Motor neuron (in vitro differentiated cells): ENCODE measurements around the gene MARCHF2. TPM values are rescaled to one million over a fixed set of nuclear protein-coding genes. Genes with fewer than 3 reads are reported as not detected.
"Not testable (repeated sequence)": the region's sequence is repeated elsewhere in the genome, so short reads cannot be mapped to it uniquely, and the experiment has no call there.

ENCODE experiments used
- ATAC-seq, 8 experiments: fragments of 200-7000 bp; cut with Tn5 transposase; replicated peaks in 6 of 8; 2 replicates each; pipeline ENCODE4 v1.8.0; 2021; ENCODE audit warnings: mild to moderate bottlenecking in 8 of 8, moderate library complexity in 8 of 8
- H3K27ac ChIP-seq, 2 donors: fragments of 250-450 bp; sonication (Bioruptor Pico); 2 replicates each; pipeline ENCODE4 v1.9.0; 2021; ENCODE audit warnings: antibody characterized with exemption in 2 of 2, mild to moderate bottlenecking in 2 of 2, moderate library complexity in 1 of 2
- H3K4me1 ChIP-seq, 2 donors: fragments of 250-450 bp; sonication (Bioruptor Pico); replicated peaks in 1 of 2; 2 replicates each; pipeline ENCODE4 v1.6.1; 2021; ENCODE audit warnings: antibody characterized with exemption in 2 of 2, mild to moderate bottlenecking in 2 of 2, moderate library complexity in 1 of 2
- H3K4me3 ChIP-seq, 5 donors: fragments of 250-450 bp; sonication (Bioruptor Pico); 2 replicates each; pipeline ENCODE4 v1.9.0; 2021; ENCODE audit warnings: antibody characterized with exemption in 5 of 5, mild to moderate bottlenecking in 5 of 5, moderate library complexity in 4 of 5
- WGBS, 10 experiments: fragments of 450-650 bp; shearing (Covaris generic); methylation state at CpG; one replicate each; pipeline ENCODE4 v1.0.0; 2022; 5-methylcytosine and 5-hydroxymethylcytosine counted together
- in situ Hi-C, 9 experiments: fragments of 400-800 bp; cut with MboI; loops; one replicate each; pipeline ENCODE4 v1.15.0; 2021; ENCODE audit warnings: low sequenced_read_pairs in 9 of 9, low pct_unique_long_range_greater_than_20kb in 2 of 9; ENCODE audit not compliant: unreplicated experiment in 9 of 9
- total RNA-seq, 8 experiments: library from RNA; unstranded; fragments of 300-600 nt; gene quantifications; 2 replicates each; pipeline versions ENCODE4 v1.2.3 to v1.2.4, GENCODE V29; 2022

MARCHF2 gene
- 10 to 100 TPM; 10.4 to 38.4 (median 19.4) TPM for total RNA-seq

DNA sequence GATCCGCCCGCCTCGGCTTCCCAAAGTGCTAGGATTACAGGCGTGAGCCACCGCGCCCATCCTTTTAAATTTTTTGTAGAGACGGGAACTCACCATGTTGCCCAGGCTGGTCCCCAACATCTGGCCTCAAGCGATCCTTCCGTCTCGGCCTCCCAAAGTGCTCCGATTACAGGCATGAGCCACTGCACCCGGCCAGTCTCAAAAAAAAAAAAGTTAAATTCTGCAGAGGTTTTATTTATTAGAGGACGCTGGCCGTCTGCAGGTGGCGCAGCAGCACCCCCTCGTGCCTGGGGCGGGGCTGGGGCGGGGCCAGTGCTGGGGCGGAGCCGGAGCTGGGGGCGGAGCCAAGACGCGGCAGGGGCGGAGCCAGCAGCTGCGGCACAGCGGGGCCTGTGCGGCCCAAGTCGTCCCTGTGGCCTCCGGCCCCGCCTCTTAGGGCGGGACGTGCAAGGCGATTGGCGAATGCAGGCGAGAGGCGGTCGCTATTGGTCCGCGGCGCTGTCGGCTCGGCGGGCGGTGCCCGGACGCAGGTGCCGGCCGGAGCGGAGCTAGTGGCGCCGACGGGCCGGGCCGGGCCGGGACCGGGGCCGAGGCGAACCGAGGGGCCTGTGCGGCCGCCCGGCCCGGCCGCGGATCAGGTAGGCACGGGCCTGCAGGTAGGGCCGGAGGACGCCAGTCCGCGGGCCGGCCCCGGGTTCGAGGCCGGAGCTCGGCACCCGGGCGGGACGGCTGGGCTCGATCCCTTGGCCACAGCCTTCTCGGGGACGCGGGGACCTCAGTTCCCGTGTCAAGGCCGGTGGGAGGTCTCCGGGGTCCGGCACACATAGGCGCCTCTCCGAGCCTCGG lies at the start of gene MARCHF2:
Gene MARCHF2 (plus strand): TSS at position 523 of the 846 bp plus-strand sequence. CDS start 8,536 bp downstream, outside the sequence.
- Histone ChIP-seq H3K4me3 (peak within 1 kb of the TSS; percentile 50 to 85 (median 58)), H3K27ac (no peak within 1 kb of the TSS), H3K4me1 (peaks cover 3 to 8% of the 10 kb centered on the region in 2 donors)
- in situ Hi-C loops: no loop called here
- WGBS, 10 experiments: 0% methylated on average over 4 to 5 of the region's 89 CpGs; no CpG with 5 or more reads in 8 of the 10 experiments
- peak; percentile 98 to 100 (median 100) for ATAC-seq

DNA sequence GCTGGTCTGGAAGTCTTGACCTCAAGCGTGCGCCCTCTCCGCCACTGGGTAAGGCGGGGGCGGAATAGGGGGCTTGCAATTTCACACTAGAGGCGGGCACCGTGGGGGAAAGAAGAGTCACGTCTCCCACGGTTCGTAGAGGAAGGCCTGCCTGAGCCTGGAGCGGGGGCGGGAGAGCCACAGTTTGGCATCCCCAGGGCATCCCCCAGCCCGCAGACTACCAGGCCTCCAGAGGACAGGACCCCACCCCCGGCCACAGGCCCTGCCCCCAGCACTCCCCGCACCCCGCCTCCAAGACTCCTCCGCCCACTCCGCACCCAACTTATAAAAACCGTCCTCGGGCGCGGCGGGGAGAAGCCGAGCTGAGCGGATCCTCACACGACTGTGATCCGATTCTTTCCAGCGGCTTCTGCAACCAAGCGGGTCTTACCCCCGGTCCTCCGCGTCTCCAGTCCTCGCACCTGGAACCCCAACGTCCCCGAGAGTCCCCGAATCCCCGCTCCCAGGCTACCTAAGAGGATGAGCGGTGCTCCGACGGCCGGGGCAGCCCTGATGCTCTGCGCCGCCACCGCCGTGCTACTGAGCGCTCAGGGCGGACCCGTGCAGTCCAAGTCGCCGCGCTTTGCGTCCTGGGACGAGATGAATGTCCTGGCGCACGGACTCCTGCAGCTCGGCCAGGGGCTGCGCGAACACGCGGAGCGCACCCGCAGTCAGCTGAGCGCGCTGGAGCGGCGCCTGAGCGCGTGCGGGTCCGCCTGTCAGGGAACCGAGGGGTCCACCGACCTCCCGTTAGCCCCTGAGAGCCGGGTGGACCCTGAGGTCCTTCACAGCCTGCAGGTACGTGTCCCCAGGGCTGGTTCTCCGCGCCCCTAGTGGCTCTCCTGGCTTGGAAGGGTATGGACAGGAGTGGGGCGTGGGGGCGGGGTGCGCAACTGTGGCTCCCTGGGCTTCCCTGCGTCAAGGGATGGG lies 49.0 kb upstream of the MARCHF2 start, which contains the start of gene ANGPTL4:
Gene ANGPTL4 (plus strand): TSS at position 353 of the 969 bp plus-strand sequence. CDS start 167 bp downstream, at position 520.
- in situ Hi-C loops: no loop called here
- ATAC-seq: peak; percentile 56 to 79 (median 68)
- 0 to 20% (median 10%) methylated on average over 1 to 3 of the region's 81 CpGs; no CpG with 5 or more reads in 5 of the 10 experiments for WGBS, 10 experiments
- H3K4me1 ChIP-seq: peaks cover 0 to 9% of the 10 kb centered on the region in 2 donors
- H3K4me3 ChIP-seq: peak within 1 kb of the TSS; percentile 12 to 41 (median 27)
- no peak within 1 kb of the TSS for H3K27ac ChIP-seq

GRCh38 chr19:8366121-8366581 lies 47.0 kb upstream of the MARCHF2 start:
- 93% methylated on average over 7 of the region's 11 CpGs; no CpG with 5 or more reads in 9 of the 10 experiments for WGBS, 10 experiments
- Histone ChIP-seq H3K4me1 (peaks cover 0 to 9% of the 10 kb centered on the region in 2 donors), H3K27ac (no peak overlapping the region), H3K4me3 (no peak overlapping the region)
- in situ Hi-C loops: no loop called here
- no peak for ATAC-seq

- WGBS, 10 experiments: no CpG with 5 or more reads among the region's 13 CpGs
- H3K4me3 ChIP-seq: no peak overlapping the region
- no peak overlapping the region for H3K27ac ChIP-seq
- in situ Hi-C loops: no loop called here
- ATAC-seq: no peak
- peaks cover 0 to 9% of the 10 kb centered on the region in 2 donors for H3K4me1 ChIP-seq
Observed at GRCh38 chr19:8366961-8367326, 46.2 kb upstream of the MARCHF2 start.

- Histone ChIP-seq H3K4me1 (peaks cover 0 to 9% of the 10 kb centered on the region in 2 donors), H3K4me3 (no peak overlapping the region), H3K27ac (no peak overlapping the region)
- peak; percentile 10 to 72 (median 59) for ATAC-seq
- 20 to 100% (median 75%) methylated on average over 1 to 9 of the region's 23 CpGs; no CpG with 5 or more reads in 1 of the 10 experiments for WGBS, 10 experiments
- in situ Hi-C loops: no loop called here
Observed at GRCh38 chr19:8367327-8368001, 45.6 kb upstream of the MARCHF2 start.

DNA sequence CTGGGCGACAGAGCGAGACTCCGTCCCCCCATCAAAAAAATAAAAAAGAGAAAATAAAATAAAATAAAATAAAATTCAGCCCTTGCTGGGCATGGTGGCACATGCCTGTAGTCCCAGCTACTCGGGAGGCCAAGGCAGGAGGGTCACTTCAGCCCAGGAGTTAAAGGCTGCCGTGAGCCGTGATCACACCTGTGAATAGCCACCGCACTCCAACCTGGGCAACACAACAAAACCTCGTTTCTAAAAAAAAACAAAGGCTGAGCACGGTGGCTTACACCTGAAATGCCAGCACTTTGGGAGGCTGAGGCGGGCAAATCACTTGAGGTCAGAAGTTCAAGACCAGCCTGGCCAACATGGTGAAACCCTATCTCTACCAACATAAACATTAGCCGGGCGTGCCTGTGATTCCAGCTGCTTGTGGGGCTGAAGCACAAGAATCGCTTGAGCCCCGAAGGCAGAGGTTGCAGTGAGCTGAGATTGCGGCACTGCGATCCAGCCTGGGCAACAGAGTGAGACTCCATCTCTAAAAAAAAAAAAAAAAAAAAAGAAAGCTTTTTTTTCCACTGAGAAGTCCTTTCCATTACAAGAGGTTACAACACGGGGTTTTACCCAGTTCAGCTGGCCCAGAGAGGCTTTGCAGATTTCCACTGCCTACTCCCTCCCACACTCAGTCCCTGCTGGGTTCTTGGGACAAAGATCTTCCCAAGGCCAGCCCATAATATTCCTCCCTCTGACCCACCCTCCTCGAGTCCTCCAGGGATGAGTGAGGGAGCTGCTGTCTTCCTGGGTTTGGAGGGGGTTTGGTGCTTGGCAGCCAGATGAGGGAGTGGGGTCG lies 42.7 kb upstream of the MARCHF2 start:
- WGBS, 10 experiments: 35 to 100% (median 81%) methylated on average over 2 to 17 of the region's 19 CpGs; no CpG with 5 or more reads in 2 of the 10 experiments
- Histone ChIP-seq H3K27ac (no peak overlapping the region), H3K4me1 (peaks cover 0 to 3% of the 10 kb centered on the region in 2 donors), H3K4me3 (no peak overlapping the region)
- ATAC-seq: peak in 3 of 8 experiments; percentile 21 to 51 (median 44)
- in situ Hi-C loops: no loop called here

DNA sequence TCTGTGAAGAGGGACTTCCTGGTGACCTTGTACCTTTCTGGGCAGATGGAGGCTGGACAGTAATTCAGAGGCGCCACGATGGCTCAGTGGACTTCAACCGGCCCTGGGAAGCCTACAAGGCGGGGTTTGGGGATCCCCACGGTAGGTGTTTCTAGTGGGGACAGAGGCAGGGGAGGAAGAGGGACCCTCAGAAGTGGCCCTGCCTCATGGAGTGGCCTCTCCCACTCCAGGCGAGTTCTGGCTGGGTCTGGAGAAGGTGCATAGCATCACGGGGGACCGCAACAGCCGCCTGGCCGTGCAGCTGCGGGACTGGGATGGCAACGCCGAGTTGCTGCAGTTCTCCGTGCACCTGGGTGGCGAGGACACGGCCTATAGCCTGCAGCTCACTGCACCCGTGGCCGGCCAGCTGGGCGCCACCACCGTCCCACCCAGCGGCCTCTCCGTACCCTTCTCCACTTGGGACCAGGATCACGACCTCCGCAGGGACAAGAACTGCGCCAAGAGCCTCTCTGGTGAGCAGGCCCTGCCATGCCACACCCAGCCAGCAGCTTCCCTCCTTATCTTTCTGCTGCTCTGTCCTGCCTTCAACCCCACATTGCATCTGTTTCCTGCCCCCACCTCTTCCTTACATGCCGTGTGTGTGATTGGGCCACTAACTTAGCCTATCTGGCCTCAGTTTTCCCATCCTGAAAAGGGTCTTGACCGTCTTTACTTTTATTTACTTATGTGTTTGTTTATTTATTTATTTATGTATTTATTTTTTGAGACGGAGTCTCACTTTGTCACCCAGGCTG lies 41.9 kb upstream of the MARCHF2 start:
- ATAC-seq: peak in 2 of 8 experiments; percentile 5 to 15
- in situ Hi-C loops: no loop called here
- 72 to 100% (median 92%) methylated on average over 1 to 13 of the region's 28 CpGs; no CpG with 5 or more reads in 2 of the 10 experiments for WGBS, 10 experiments

DNA sequence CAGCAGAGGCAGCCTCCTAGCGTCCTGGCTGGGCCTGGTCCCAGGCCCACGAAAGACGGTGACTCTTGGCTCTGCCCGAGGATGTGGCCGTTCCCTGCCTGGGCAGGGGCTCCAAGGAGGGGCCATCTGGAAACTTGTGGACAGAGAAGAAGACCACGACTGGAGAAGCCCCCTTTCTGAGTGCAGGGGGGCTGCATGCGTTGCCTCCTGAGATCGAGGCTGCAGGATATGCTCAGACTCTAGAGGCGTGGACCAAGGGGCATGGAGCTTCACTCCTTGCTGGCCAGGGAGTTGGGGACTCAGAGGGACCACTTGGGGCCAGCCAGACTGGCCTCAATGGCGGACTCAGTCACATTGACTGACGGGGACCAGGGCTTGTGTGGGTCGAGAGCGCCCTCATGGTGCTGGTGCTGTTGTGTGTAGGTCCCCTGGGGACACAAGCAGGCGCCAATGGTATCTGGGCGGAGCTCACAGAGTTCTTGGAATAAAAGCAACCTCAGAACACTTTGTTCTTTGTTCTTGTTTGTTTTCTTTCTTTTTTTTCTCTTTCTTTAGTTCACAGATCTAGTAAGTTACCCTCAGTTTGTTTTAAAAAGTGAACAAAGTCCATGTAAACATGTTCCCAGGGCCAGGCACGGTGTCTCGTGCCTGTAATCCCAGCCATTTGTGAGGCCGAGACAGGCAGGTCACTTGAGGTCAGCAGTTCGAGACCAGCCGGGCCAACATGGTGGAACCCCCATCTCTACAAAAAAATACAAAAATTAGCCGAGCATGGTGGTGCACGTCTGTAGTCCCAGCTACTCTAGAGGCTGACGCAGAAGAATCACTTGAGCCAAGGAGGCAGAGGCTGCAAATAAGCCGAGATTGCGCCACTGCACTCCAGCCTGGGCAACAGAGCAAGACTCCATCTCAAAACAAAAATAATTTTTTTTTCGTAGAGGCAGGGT lies 39.0 kb upstream of the MARCHF2 start:
- ATAC-seq: no peak

More for the DNA sequence above, 41.9 kb upstream of the MARCHF2 start:
- H3K27ac ChIP-seq: no peak overlapping the region
- H3K4me3 ChIP-seq: no peak overlapping the region
- H3K4me1 ChIP-seq: peaks cover 0 to 3% of the 10 kb centered on the region in 2 donors

DNA sequence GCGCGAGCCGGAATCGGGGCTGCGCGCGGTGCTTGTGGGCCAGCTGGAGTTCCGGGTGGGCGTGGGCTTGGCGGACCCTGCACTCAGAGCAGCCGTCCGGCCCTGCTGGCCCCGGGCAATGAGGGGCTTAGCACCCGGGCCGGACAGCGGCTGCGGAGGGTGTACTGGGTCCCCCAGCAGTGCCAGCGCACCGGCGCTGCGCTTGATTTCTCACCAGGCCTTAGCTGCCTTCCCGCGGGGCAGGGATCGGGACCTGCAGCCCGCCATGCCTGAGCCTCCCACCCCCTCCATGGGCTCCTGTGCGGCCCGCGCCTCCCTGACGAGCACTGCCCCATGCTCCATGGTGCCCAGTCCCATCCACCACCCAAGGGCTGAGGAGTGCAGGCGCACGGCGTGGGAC lies 37.3 kb upstream of the MARCHF2 start:
- in situ Hi-C loops, H3K4me1 ChIP-seq, ATAC-seq, H3K4me3 ChIP-seq, H3K27ac ChIP-seq: not testable (repeated sequence)
- WGBS, 10 experiments: 100% methylated on average over 1 of the region's 32 CpGs; no CpG with 5 or more reads in 9 of the 10 experiments

More for the DNA sequence above, 39.0 kb upstream of the MARCHF2 start:
- H3K4me3 ChIP-seq: no peak overlapping the region
- 52 to 91% (median 84%) methylated on average over 1 to 15 of the region's 26 CpGs; no CpG with 5 or more reads in 1 of the 10 experiments for WGBS, 10 experiments
- in situ Hi-C loops: no loop called here
- no peaks in the 10 kb centered on the region for H3K4me1 ChIP-seq
- no peak overlapping the region for H3K27ac ChIP-seq

- in situ Hi-C loops, H3K4me1 ChIP-seq, H3K27ac ChIP-seq, H3K4me3 ChIP-seq, ATAC-seq: not testable (repeated sequence)
- WGBS, 10 experiments: 68 to 100% (median 98%) methylated on average over 1 to 6 of the region's 10 CpGs; no CpG with 5 or more reads in 2 of the 10 experiments
Observed at GRCh38 chr19:8376373-8376974, 36.6 kb upstream of the MARCHF2 start.
